NCI-H1105 (cell line): ENCODE results near the gene PARP3.
"Not testable (repeated sequence)": the region's sequence is repeated elsewhere in the genome, so short reads cannot be mapped to it uniquely, and the experiment has no call there.

Source experiments
- DNase-seq: peaks from one replicate; lab custom pipeline; 2025; lab: John Stamatoyannopoulos, UW

PARP3 gene

GRCh38 chr3:51941798-51942602 lies at the start of gene PARP3, which contains the start of gene RRP9:
TSS of gene PARP3 (plus strand) at chr3:51942363. CDS start at chr3:51943356, 993 bp downstream.
TSS of gene RRP9 (minus strand) at chr3:51941904. CDS start at chr3:51941867, 37 bp downstream.
- peak; percentile 98 for DNase-seq

- no peak for DNase-seq
Observed at GRCh38 chr3:51894391-51894790, 47.8 kb upstream of the PARP3 start.

DNA sequence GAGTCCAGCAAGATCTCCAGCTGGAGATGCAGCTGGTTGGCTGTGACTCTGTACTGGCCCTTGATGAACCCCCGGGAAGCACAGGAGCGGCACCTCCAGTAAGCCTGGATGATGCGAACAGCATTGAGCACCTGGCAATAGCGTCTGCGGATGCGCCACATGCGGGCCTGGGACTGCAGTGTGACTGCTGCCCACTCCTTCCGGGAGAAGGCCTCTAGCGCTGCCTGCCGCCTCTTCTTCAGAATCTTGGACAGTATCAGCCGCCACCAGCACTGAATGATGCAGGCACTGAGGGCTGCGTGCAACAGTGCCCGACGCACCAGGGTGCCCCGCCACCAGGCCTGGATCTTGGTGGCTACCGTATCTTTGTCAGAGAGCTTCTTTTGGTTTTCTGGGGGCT lies 47.2 kb upstream of the PARP3 start:
- no peak for DNase-seq

GRCh38 chr3:51896607-51897305 lies 45.4 kb upstream of the PARP3 start:
- DNase-seq = no peak

- DNase-seq = no peak
Observed at GRCh38 chr3:51897391-51897790, 44.8 kb upstream of the PARP3 start.

DNA sequence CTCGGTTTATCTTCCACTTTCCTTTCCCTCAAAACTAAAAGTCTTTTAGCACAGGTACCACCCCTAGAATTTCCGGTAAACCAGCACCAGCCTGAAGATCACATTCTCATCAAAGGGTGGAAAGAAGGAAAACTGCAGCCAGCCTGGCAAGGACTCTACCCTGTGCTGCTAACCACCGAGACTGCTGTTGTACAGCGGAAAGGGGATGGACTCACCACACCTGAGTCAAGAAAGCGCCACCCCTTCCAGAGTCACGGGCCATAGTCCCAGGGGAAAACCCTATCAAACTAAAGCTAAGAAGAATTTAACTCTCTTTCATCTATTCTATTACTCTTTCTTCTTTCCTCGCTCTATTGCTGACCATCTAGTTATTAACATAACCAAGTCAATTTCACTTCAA lies 42.1 kb upstream of the PARP3 start:
- DNase-seq = not testable (repeated sequence)

DNA sequence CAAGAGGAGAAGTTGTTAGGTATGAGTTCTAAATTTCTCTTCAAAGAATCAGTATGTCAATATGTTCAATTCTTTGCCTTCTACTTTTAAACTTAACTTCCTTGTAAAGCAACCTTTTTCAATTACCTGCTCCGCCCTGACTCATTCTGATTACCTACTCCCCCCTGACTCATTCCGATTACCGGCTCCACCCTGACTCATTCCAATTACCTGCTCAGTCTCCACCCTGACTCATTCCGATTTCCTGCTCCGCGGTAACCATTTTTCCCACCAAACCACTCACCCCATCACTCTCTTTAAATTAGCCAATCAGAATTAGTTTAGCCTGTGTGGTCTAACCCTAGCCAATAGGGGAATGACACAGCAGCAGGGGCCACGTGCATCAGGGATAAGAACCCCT lies 39.8 kb upstream of the PARP3 start:
- not testable (repeated sequence) for DNase-seq

DNA sequence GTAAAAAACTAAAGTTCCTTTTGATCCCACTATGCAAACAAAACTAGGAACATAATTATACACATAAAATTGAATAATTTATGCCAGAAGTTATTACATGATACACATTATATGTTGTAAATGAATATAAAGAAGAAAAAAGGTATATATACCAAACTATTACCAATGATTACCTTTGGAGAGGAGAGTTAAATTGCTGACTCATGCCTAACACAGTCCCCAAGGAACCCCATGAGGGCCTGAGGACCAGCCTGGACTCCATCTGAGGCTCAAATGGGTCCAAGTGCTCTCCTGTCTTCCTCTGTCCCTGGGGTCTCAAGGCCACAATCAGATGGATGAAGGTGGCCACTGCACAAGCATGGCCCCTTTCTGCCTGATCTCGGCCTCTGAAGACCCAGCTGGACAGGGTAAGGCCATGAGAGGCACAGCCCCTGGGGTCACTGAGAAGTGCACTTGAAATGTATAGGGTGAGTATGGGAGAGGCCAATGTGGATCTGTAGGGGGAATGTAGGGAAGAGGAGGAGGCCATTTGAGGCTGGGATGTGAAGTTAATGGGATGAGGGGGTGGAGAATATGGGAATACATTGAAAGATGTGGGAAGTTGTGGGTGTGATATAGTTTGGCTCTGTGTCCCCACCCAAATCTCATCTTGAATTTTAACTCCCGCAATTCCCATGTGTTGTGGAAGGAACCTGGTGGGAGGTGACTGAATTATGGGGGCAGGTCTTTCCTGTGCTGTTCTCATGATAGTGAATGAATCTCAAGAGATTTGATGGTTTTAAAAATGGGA lies 37.9 kb upstream of the PARP3 start:
- no peak for DNase-seq

GRCh38 chr3:51908026-51908425 lies 34.1 kb upstream of the PARP3 start:
- no peak for DNase-seq

- DNase-seq = no peak
Observed at GRCh38 chr3:51916418-51916817, 25.7 kb upstream of the PARP3 start.

DNA sequence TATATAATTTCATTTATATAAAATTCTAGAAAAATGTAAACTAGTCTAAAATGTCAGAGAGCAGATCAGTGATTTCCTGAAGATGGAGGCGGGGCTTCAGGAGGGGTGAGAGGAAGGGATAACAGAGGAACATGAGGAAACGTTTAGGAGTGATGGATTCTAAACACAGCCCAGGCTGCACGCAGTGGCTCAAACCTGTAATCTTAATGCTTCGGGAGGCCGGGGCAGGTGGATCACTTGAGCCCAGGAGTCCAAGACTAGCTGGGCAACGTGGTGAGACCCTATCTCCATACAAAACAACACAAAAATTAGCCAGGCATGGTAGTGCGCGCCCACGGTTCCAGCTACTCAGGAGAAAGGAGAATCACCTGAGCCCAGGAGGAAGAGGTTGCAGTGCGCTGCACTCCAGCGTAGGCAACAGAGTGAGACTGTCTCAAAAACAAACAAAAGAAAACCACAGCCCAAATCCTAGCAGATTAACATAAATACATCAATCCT lies 21.0 kb upstream of the PARP3 start:
- no peak for DNase-seq

GRCh38 chr3:51927061-51927977 lies 14.8 kb upstream of the PARP3 start:
- DNase-seq = no peak

- DNase-seq = no peak
Observed at GRCh38 chr3:51928438-51928837, 13.7 kb upstream of the PARP3 start.

DNA sequence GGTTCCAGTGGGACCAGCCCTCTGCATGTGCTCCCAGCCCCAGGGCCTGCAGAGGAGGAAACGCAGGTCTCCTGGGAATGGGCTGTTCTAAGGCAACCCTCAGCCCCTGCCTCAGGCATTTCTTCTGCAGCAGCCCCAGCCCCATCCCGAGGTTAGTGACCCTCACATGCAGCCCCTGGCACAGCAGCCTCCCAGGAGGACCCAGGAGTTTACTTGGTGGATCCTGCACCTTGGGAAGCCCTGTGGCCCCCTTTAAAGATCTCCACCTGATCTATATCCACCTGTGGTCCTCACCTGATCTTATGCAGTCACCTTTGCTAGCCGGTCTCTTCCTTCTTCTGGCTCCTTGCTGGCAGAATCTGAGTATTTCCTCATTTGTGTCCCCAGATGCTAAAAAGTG lies 13.2 kb upstream of the PARP3 start:
- DNase-seq = not testable (repeated sequence)

DNA sequence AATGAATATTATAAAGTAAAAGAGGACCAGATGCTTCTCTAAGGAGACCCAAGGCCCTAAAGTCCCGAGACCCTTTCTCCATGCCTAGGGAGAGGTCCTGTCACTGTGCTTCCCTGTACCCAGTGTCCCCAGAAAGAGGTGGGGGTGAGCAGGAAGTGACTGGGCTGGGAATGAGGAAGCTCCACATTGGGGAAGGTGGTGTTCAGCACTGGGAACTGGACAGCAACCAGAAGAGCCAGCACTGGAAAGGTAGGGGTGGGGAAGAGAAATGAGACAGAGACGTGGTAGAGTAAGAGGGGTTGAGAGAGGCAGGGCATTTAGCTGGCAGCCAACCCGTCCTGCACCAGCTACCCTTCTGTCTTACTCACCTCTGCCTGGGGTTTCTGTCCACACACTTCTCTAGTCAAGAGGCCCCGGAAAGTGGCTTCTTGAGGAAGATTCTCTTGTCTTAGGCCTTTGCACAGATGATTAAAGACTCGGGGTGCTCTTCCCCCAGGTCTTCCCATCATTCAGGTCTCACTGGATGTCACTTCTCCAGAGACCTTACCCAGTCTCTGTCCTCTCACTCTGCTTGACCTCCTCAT lies 12.7 kb upstream of the PARP3 start:
- no peak for DNase-seq

- no peak for DNase-seq
Observed at GRCh38 chr3:51930439-51930838, 11.7 kb upstream of the PARP3 start.

DNA sequence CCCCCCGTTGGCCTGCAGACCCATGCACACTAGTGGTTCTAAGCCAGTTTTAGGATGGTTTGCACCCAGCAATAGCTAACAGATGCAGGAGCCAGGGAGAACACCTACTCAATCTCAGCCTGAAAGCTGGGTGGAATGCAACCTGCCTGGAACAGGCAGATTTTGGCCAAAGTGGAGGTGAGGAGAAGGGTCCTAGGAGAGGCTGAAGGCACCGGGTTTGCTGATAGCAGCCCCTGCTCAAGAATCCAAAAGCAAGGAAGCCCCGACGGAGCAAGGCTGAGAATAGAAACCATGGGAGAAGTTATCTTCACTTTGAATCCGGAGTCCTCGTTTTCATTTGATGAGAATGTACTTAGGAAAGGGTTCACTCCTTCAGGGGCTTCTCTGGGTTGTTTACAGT lies 10.4 kb upstream of the PARP3 start:
- no peak for DNase-seq

GRCh38 chr3:51932471-51933370 lies 9.4 kb upstream of the PARP3 start:
- no peak for DNase-seq

DNA sequence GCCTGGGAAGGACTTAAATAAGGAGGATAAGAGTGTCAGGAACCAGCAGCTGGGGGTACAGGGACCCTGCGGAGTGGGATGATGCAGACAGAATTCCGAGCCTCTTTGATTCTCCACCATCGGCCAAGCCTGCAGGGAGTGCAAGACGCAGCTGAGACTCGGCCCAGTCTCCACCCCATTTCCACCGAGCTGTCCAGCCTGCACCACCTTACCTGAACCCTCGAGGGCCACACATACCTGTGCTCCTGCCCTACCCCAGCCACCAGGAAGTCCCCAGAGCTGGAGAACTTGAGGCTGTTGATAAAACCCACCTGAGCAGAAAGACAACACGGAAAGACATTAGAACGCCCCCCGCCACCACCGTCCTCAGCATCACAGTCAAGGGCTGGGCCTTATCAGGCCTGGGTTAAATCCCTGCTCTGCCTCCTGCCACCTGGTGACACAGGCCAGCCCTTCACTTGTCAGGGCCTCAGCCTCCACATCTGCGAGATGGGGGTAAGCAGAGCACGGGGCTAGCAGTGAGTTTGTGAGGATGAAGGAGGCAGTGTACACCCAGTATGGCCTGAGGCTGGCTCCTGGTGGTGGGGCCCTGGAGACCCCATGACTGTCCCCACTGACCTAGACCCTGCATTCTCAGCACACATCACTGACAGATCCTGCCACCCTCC lies 8.6 kb upstream of the PARP3 start:
- DNase-seq = no peak
